H1 (cell line): ENCODE measurements around the gene LRRC74A. TPM values are rescaled to one million over a fixed set of nuclear protein-coding genes. Genes with fewer than 3 reads are reported as not detected.

Experiments
- CTCF ChIA-PET: fragments of 300-600 bp; sonication (Branson Sonifier 250); formaldehyde crosslinking; loops from one replicate; lab custom pipeline; 2021; ENCODE audit not compliant: partially characterized antibody; lab: Charles Lee
- POLR2A ChIA-PET: fragments of 300-600 bp; sonication (Branson Sonifier 250); formaldehyde crosslinking; loops from one replicate; lab custom pipeline; 2021; ENCODE audit warnings: inconsistent platforms; ENCODE audit not compliant: partially characterized antibody; lab: Charles Lee
- DNase-seq, 2 experiments: peaks; one replicate each; pipeline versions ENCODE4 v3.0.0 to v3.0.0-alpha.2; 2010 to 2022; ENCODE audit warnings: low spot score in 2 of 2, low read depth in 1 of 2, mixed read lengths in 1 of 2
- FAIRE-seq: peaks from 2 replicates; lab custom pipeline; 2011; peaks lifted over from hg19 to GRCh38; lab: Jason Lieb, UNC
- H2AFZ ChIP-seq: 2 replicates; pipeline ENCODE4 v1.8.1; 2012; ENCODE audit warnings: low read length, inconsistent platforms
- H2AK5ac ChIP-seq: 2 replicates; pipeline ENCODE4 v1.6.1; 2013; ENCODE audit warnings: low read depth, low read length
- H2BK120ac ChIP-seq: replicated peaks from 2 replicates; pipeline ENCODE3; 2013; ENCODE audit warnings: low read depth, low read length, inconsistent platforms
- H2BK12ac ChIP-seq: 2 replicates; pipeline ENCODE4 v1.6.1; 2013; ENCODE audit warnings: low read depth, low read length
- H2BK15ac ChIP-seq: 2 replicates; pipeline ENCODE4 v1.6.1; 2013; ENCODE audit warnings: low read length
- H2BK20ac ChIP-seq: 2 replicates; pipeline ENCODE4 v1.6.1; 2013; ENCODE audit warnings: low read length
- H2BK5ac ChIP-seq: 2 replicates; pipeline ENCODE4 v1.6.1; 2013; ENCODE audit warnings: low read depth, low read length
- H3K14ac ChIP-seq: 2 replicates; pipeline ENCODE4 v1.6.1; 2013; ENCODE audit warnings: inconsistent platforms; ENCODE audit not compliant: insufficient read length
- H3K18ac ChIP-seq: 2 replicates; pipeline ENCODE4 v1.6.1; 2013; ENCODE audit warnings: low read length; ENCODE audit errors: extremely low read depth
- H3K23ac ChIP-seq: 2 replicates; pipeline ENCODE4 v1.6.1; 2013; ENCODE audit warnings: inconsistent platforms; ENCODE audit not compliant: insufficient read length
- H3K23me2 ChIP-seq: 2 replicates; pipeline ENCODE4 v1.6.1; 2013; ENCODE audit warnings: low read depth, low read length
- H3K27ac ChIP-seq: 2 replicates; pipeline ENCODE4 v1.6.1; 2011; ENCODE audit warnings: low read depth, low read length, inconsistent platforms
- H3K27me3 ChIP-seq, 4 experiments: replicated peaks in 1 of 4; 1 replicate in 1 of 4; 2 replicates in 3 of 4; pipeline versions ENCODE4 v1.6.1 to v1.8.1; 2011 to 2013; ENCODE audit warnings: low read length in 3 of 4, mild to moderate bottlenecking in 3 of 4, inconsistent platforms in 2 of 4, mixed read lengths in 2 of 4, moderate library complexity in 1 of 4; ENCODE audit not compliant: control insufficient read depth in 3 of 4, insufficient read depth in 3 of 4; ENCODE audit errors: extremely low read depth in 1 of 4
- H3K36me3 ChIP-seq, 4 experiments: 2 replicates each; pipeline versions ENCODE4 v1.6.1 to v1.8.1; 2011 to 2013; ENCODE audit warnings: mild to moderate bottlenecking in 4 of 4, low read length in 3 of 4, moderate library complexity in 2 of 4, control low read depth in 1 of 4, inconsistent platforms in 1 of 4; ENCODE audit not compliant: insufficient read depth in 4 of 4, control insufficient read depth in 2 of 4
- H3K4ac ChIP-seq: replicated peaks from 2 replicates; pipeline ENCODE3; 2013; ENCODE audit warnings: low read length, low read depth, mixed read lengths, inconsistent platforms; ENCODE audit not compliant: insufficient read length
- H3K4me1 ChIP-seq, 4 experiments: replicated peaks in 1 of 4; 1 replicate in 1 of 4; 2 replicates in 3 of 4; pipeline versions ENCODE4 v1.6.1 to v1.8.1; 2011 to 2013; ENCODE audit warnings: low read length in 3 of 4, inconsistent platforms in 2 of 4, mixed read lengths in 1 of 4; ENCODE audit not compliant: insufficient read depth in 4 of 4, control insufficient read depth in 3 of 4
- H3K4me2 ChIP-seq, 2 experiments: 2 replicates each; pipeline versions ENCODE4 v1.6.1 to v1.8.1; 2011 to 2013; ENCODE audit warnings: low read depth in 2 of 2, low read length in 2 of 2, control low read depth in 1 of 2, inconsistent platforms in 1 of 2, mild to moderate bottlenecking in 1 of 2; ENCODE audit not compliant: insufficient read depth in 1 of 2
- H3K4me3 ChIP-seq, 4 experiments: fragments of 200-600, 300-600 bp in 1 of 4; sonication (generic), shearing (Covaris generic), sonication (Bioruptor Twin) in 1 of 4; 2 replicates each; pipeline versions ENCODE4 v1.5.1 to v1.8.1; 2011 to 2016; ENCODE audit warnings: low read length in 4 of 4, low read depth in 3 of 4, control low read depth in 2 of 4, inconsistent platforms in 2 of 4, mild to moderate bottlenecking in 2 of 4, mixed read lengths in 1 of 4, moderate library complexity in 1 of 4; ENCODE audit not compliant: insufficient read depth in 2 of 4; ENCODE audit errors: extremely low read depth in 1 of 4
- H3K56ac ChIP-seq: replicated peaks from 2 replicates; pipeline ENCODE3; 2013; ENCODE audit warnings: low read depth, mild to moderate bottlenecking, mixed read lengths, low read length, inconsistent platforms; ENCODE audit not compliant: insufficient read length
- H3K79me1 ChIP-seq: 2 replicates; pipeline ENCODE4 v1.6.1; 2013; ENCODE audit warnings: low read depth, low read length, control low read depth
- H3K79me2 ChIP-seq, 2 experiments: 2 replicates each; pipeline versions ENCODE4 v1.6.1 to v1.8.1; 2012 to 2013; ENCODE audit warnings: low read length in 2 of 2, mild to moderate bottlenecking in 2 of 2, inconsistent platforms in 1 of 2; ENCODE audit not compliant: insufficient read depth in 2 of 2, control insufficient read depth in 1 of 2
- H3K9ac ChIP-seq, 4 experiments: replicated peaks in 1 of 4; 1 replicate in 1 of 4; 2 replicates in 3 of 4; pipeline versions ENCODE4 v1.6.1 to v1.8.1; 2011 to 2013; ENCODE audit warnings: low read depth in 3 of 4, low read length in 3 of 4, control low read depth in 2 of 4, mild to moderate bottlenecking in 2 of 4, moderate library complexity in 2 of 4, inconsistent platforms in 1 of 4; ENCODE audit errors: extremely low read depth in 1 of 4
- H3K9me3 ChIP-seq, 2 experiments: 2 replicates each; pipeline versions ENCODE4 v1.6.1 to v1.8.1; 2012 to 2013; ENCODE audit warnings: mild to moderate bottlenecking in 2 of 2, moderate library complexity in 2 of 2, control low read depth in 1 of 2, inconsistent platforms in 1 of 2, low read depth in 1 of 2, low read length in 1 of 2, mixed read lengths in 1 of 2; ENCODE audit not compliant: insufficient read depth in 2 of 2
- H4K20me1 ChIP-seq, 2 experiments: replicated peaks in 1 of 2; 2 replicates each; pipeline versions ENCODE3 to v1.8.1; 2011 to 2013; ENCODE audit warnings: inconsistent platforms in 2 of 2, low read length in 2 of 2, mild to moderate bottlenecking in 1 of 2; ENCODE audit not compliant: insufficient read depth in 2 of 2, control insufficient read depth in 1 of 2
- H4K5ac ChIP-seq: 2 replicates; pipeline ENCODE4 v1.6.1; 2013; ENCODE audit warnings: low read length, low read depth, mixed read lengths, inconsistent platforms; ENCODE audit not compliant: insufficient read length
- H4K8ac ChIP-seq: 2 replicates; pipeline ENCODE4 v1.8.0; 2013; ENCODE audit warnings: mild to moderate bottlenecking, moderate library complexity, low read length, inconsistent platforms; ENCODE audit not compliant: insufficient read depth; ENCODE audit errors: extremely low read depth
- H4K91ac ChIP-seq: replicated peaks from 2 replicates; pipeline ENCODE3; 2013; ENCODE audit warnings: low read length, mixed read lengths, inconsistent platforms; ENCODE audit not compliant: insufficient read length
- CBX5 ChIP-seq: fragments of 300-800, 300-1000 bp; sonication (generic); IDR thresholded peaks from 2 replicates; pipeline ENCODE4 v1.7.1; 2016; ENCODE audit warnings: antibody characterized with exemption, low read length, low read depth
- NANOG ChIP-seq: IDR thresholded peaks from 2 replicates; pipeline ENCODE4 v1.6.1; 2011; ENCODE audit warnings: low read length, low read depth, mild to moderate bottlenecking, inconsistent platforms; ENCODE audit not compliant: insufficient read depth, poor library complexity, severe bottlenecking
- SIX5 ChIP-seq: IDR thresholded peaks from 2 replicates; pipeline ENCODE4 v1.6.1; 2011; ENCODE audit warnings: mild to moderate bottlenecking, low read depth, low read length
- SP1 ChIP-seq: IDR thresholded peaks from 2 replicates; pipeline ENCODE4 v1.6.1; 2011; ENCODE audit warnings: low read depth, low read length
- SRF ChIP-seq: IDR thresholded peaks from 2 replicates; pipeline ENCODE4 v1.6.1; 2011; ENCODE audit warnings: mild to moderate bottlenecking, low read depth, low read length, moderate library complexity
- TBP ChIP-seq: IDR thresholded peaks from 2 replicates; pipeline ENCODE4 v1.6.1; 2011; ENCODE audit warnings: low read depth, low read length, improper control_type of control experiment
- WGBS, 2 experiments: shearing (Covaris generic) in 1 of 2; methylation state at CpG; one replicate each; pipeline versions ENCODE4 v1.1.6 to v1.1.7; 2013 to 2015; ENCODE audit warnings: low lambda C conversion rate in 2 of 2, mixed read lengths in 2 of 2, inconsistent platforms in 1 of 2, low coverage in 1 of 2, missing lambda C conversion rate in 1 of 2; ENCODE audit not compliant: insufficient replicate concordance in 2 of 2, insufficient coverage in 1 of 2, insufficient read length in 1 of 2; ENCODE audit errors: extremely low coverage in 1 of 2, missing lambda C conversion rate in 1 of 2; 5-methylcytosine and 5-hydroxymethylcytosine counted together
- polyA plus RNA-seq, 7 experiments: library from polyadenylated mRNA; depleted of rRNA in 3 of 7; stranded (reverse) in 5 of 7; unstranded in 2 of 7; fragments of >200 nt in 5 of 7; fragments of 200-250 nt in 2 of 7; gene quantifications; 1 replicate in 5 of 7; 2 replicates in 1 of 7; 4 replicates in 1 of 7; pipeline versions ENCODE4 v1.2.1 to v1.2.3, GENCODE V29; 2011 to 2013; ENCODE audit warnings: missing spikeins in 2 of 7, mixed read lengths in 2 of 7
- total RNA-seq: library from RNA; stranded (reverse); fragmentation: NEBNext Ultra II Directional; extraction: Animal tissue kit (Norgen Biotek cat#: 25700); gene quantifications from 2 replicates; pipeline ENCODE4 v1.2.1, GENCODE V29; 2021

The LRRC74A gene
- total and polyA plus RNA-seq, 2 of the 8 experiments (the other 6 are each of a cell fraction or from before 2014, with no cell fraction given) = not detected

DNA sequence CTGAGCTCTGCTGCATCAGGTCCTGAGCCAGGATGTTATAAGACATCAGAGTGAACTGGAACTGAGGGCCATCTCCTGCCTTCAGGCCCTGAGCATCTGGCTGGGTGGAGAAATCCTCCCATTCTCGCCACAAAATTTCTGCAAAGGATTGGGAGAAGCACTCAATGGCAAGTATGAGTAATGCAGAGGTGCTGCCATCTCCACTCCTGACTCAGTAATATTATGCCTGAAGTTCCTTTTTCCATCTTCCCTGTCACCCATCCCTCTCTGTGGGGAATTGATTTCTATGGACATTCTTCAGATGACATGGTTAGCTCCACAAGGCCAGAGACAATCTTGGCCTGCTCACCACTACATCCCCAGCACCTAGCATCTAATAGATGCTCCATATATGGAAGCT, 18.2 kb upstream of the LRRC74A start:
- Histone ChIP-seq H3K4me1 (peaks cover under 1 to 5% (median 2%) of the 10 kb centered on the region in 4 experiments; a peak in 3 of 7 replicates), H3K23me2 (peaks cover 5% of the 10 kb centered on the region; the same call in 1 of the 2 replicates), H3K4me2 (no peak overlapping the region), H2BK20ac (no peak overlapping the region), H3K9me3 (no peaks in the 10 kb centered on the region), H3K79me1 (no peaks in the 10 kb centered on the region), H2AK5ac (no peak overlapping the region), H4K91ac (no peak overlapping the region), H2BK120ac (no peak overlapping the region), H3K27me3 (no peaks in the 10 kb centered on the region), H3K9ac (no peak overlapping the region), H3K4ac (no peak overlapping the region), H2AFZ (no peak overlapping the region), H3K36me3 (peaks cover 15 to 45% (median 40%) of the 10 kb centered on the region in 4 experiments), H4K20me1 (peaks cover 3 to 6% of the 10 kb centered on the region in 2 experiments), H3K27ac (no peak overlapping the region), H2BK5ac (no peak overlapping the region), H3K18ac (no peak overlapping the region), H2BK12ac (no peak overlapping the region), H4K8ac (no peak overlapping the region), H2BK15ac (no peak overlapping the region), H3K56ac (no peak overlapping the region), H3K14ac (no peak overlapping the region), H4K5ac (no peak overlapping the region), H3K4me3 (no peak overlapping the region), H3K23ac (no peak overlapping the region), H3K79me2 (peaks cover 0 to 20% of the 10 kb centered on the region in 2 experiments; a peak in 2 of 4 replicates)
- WGBS, 2 experiments = 92% methylated on average over 1 of the region's 1 CpG; no CpG with 5 or more reads in 1 of the 2 experiments
- DNase-seq (no peak), FAIRE-seq (no peak)
- ChIA-PET CTCF (interaction anchor here (0.6 to 7.0 kb wide), 3 partner anchors 23 to 259 kb away, joined by 4 to 52 read pairs (median 18); no protein-coding TSS in a partner anchor), POLR2A (interaction anchor here (1.3 kb wide), 1 partner anchor 27 kb away, joined by 3 read pairs; no protein-coding TSS in a partner anchor)
- TF ChIP-seq CBX5 = no peak
- TF ChIP-seq NANOG = no peak
- no peak for TF ChIP-seq TBP
- no peak for TF ChIP-seq SP1
- no peak for TF ChIP-seq SRF
- TF ChIP-seq SIX5 = no peak
